H1 (cell line): Measurements from ENCODE around the gene PRKACA. TPM values are rescaled to one million over a fixed set of nuclear protein-coding genes. Genes with fewer than 3 reads are reported as not detected.

ENCODE experiments used
- CTCF ChIA-PET: fragments of 300-600 bp; sonication (Branson Sonifier 250); formaldehyde crosslinking; loops from one replicate; lab custom pipeline; 2021; ENCODE audit not compliant: partially characterized antibody; lab: Charles Lee
- POLR2A ChIA-PET: fragments of 300-600 bp; sonication (Branson Sonifier 250); formaldehyde crosslinking; loops from one replicate; lab custom pipeline; 2021; ENCODE audit warnings: inconsistent platforms; ENCODE audit not compliant: partially characterized antibody; lab: Charles Lee
- DNase-seq, 2 experiments: peaks; one replicate each; pipeline versions ENCODE4 v3.0.0 to v3.0.0-alpha.2; 2010 to 2022; ENCODE audit warnings: low spot score in 2 of 2, low read depth in 1 of 2, mixed read lengths in 1 of 2
- FAIRE-seq: peaks from 2 replicates; lab custom pipeline; 2011; peaks lifted over from hg19 to GRCh38; lab: Jason Lieb, UNC
- H2AFZ ChIP-seq: 2 replicates; pipeline ENCODE4 v1.8.1; 2012; ENCODE audit warnings: low read length, inconsistent platforms
- H2AK5ac ChIP-seq: 2 replicates; pipeline ENCODE4 v1.6.1; 2013; ENCODE audit warnings: low read depth, low read length
- H2BK120ac ChIP-seq: replicated peaks from 2 replicates; pipeline ENCODE3; 2013; ENCODE audit warnings: low read depth, low read length, inconsistent platforms
- H2BK12ac ChIP-seq: 2 replicates; pipeline ENCODE4 v1.6.1; 2013; ENCODE audit warnings: low read depth, low read length
- H2BK15ac ChIP-seq: 2 replicates; pipeline ENCODE4 v1.6.1; 2013; ENCODE audit warnings: low read length
- H2BK20ac ChIP-seq: 2 replicates; pipeline ENCODE4 v1.6.1; 2013; ENCODE audit warnings: low read length
- H2BK5ac ChIP-seq: 2 replicates; pipeline ENCODE4 v1.6.1; 2013; ENCODE audit warnings: low read depth, low read length
- H3K14ac ChIP-seq: 2 replicates; pipeline ENCODE4 v1.6.1; 2013; ENCODE audit warnings: inconsistent platforms; ENCODE audit not compliant: insufficient read length
- H3K18ac ChIP-seq: 2 replicates; pipeline ENCODE4 v1.6.1; 2013; ENCODE audit warnings: low read length; ENCODE audit errors: extremely low read depth
- H3K23ac ChIP-seq: 2 replicates; pipeline ENCODE4 v1.6.1; 2013; ENCODE audit warnings: inconsistent platforms; ENCODE audit not compliant: insufficient read length
- H3K23me2 ChIP-seq: 2 replicates; pipeline ENCODE4 v1.6.1; 2013; ENCODE audit warnings: low read depth, low read length
- H3K27ac ChIP-seq: 2 replicates; pipeline ENCODE4 v1.6.1; 2011; ENCODE audit warnings: low read depth, low read length, inconsistent platforms
- H3K27me3 ChIP-seq, 4 experiments: replicated peaks in 1 of 4; 1 replicate in 1 of 4; 2 replicates in 3 of 4; pipeline versions ENCODE4 v1.6.1 to v1.8.1; 2011 to 2013; ENCODE audit warnings: low read length in 3 of 4, mild to moderate bottlenecking in 3 of 4, inconsistent platforms in 2 of 4, mixed read lengths in 2 of 4, moderate library complexity in 1 of 4; ENCODE audit not compliant: control insufficient read depth in 3 of 4, insufficient read depth in 3 of 4; ENCODE audit errors: extremely low read depth in 1 of 4
- H3K36me3 ChIP-seq, 4 experiments: 2 replicates each; pipeline versions ENCODE4 v1.6.1 to v1.8.1; 2011 to 2013; ENCODE audit warnings: mild to moderate bottlenecking in 4 of 4, low read length in 3 of 4, moderate library complexity in 2 of 4, control low read depth in 1 of 4, inconsistent platforms in 1 of 4; ENCODE audit not compliant: insufficient read depth in 4 of 4, control insufficient read depth in 2 of 4
- H3K4ac ChIP-seq: replicated peaks from 2 replicates; pipeline ENCODE3; 2013; ENCODE audit warnings: low read length, low read depth, mixed read lengths, inconsistent platforms; ENCODE audit not compliant: insufficient read length
- H3K4me1 ChIP-seq, 4 experiments: replicated peaks in 1 of 4; 1 replicate in 1 of 4; 2 replicates in 3 of 4; pipeline versions ENCODE4 v1.6.1 to v1.8.1; 2011 to 2013; ENCODE audit warnings: low read length in 3 of 4, inconsistent platforms in 2 of 4, mixed read lengths in 1 of 4; ENCODE audit not compliant: insufficient read depth in 4 of 4, control insufficient read depth in 3 of 4
- H3K4me2 ChIP-seq, 2 experiments: 2 replicates each; pipeline versions ENCODE4 v1.6.1 to v1.8.1; 2011 to 2013; ENCODE audit warnings: low read depth in 2 of 2, low read length in 2 of 2, control low read depth in 1 of 2, inconsistent platforms in 1 of 2, mild to moderate bottlenecking in 1 of 2; ENCODE audit not compliant: insufficient read depth in 1 of 2
- H3K4me3 ChIP-seq, 4 experiments: fragments of 200-600, 300-600 bp in 1 of 4; sonication (generic), shearing (Covaris generic), sonication (Bioruptor Twin) in 1 of 4; 2 replicates each; pipeline versions ENCODE4 v1.5.1 to v1.8.1; 2011 to 2016; ENCODE audit warnings: low read length in 4 of 4, low read depth in 3 of 4, control low read depth in 2 of 4, inconsistent platforms in 2 of 4, mild to moderate bottlenecking in 2 of 4, mixed read lengths in 1 of 4, moderate library complexity in 1 of 4; ENCODE audit not compliant: insufficient read depth in 2 of 4; ENCODE audit errors: extremely low read depth in 1 of 4
- H3K56ac ChIP-seq: replicated peaks from 2 replicates; pipeline ENCODE3; 2013; ENCODE audit warnings: low read depth, mild to moderate bottlenecking, mixed read lengths, low read length, inconsistent platforms; ENCODE audit not compliant: insufficient read length
- H3K79me1 ChIP-seq: 2 replicates; pipeline ENCODE4 v1.6.1; 2013; ENCODE audit warnings: low read depth, low read length, control low read depth
- H3K79me2 ChIP-seq, 2 experiments: 2 replicates each; pipeline versions ENCODE4 v1.6.1 to v1.8.1; 2012 to 2013; ENCODE audit warnings: low read length in 2 of 2, mild to moderate bottlenecking in 2 of 2, inconsistent platforms in 1 of 2; ENCODE audit not compliant: insufficient read depth in 2 of 2, control insufficient read depth in 1 of 2
- H3K9ac ChIP-seq, 4 experiments: replicated peaks in 1 of 4; 1 replicate in 1 of 4; 2 replicates in 3 of 4; pipeline versions ENCODE4 v1.6.1 to v1.8.1; 2011 to 2013; ENCODE audit warnings: low read depth in 3 of 4, low read length in 3 of 4, control low read depth in 2 of 4, mild to moderate bottlenecking in 2 of 4, moderate library complexity in 2 of 4, inconsistent platforms in 1 of 4; ENCODE audit errors: extremely low read depth in 1 of 4
- H3K9me3 ChIP-seq, 2 experiments: 2 replicates each; pipeline versions ENCODE4 v1.6.1 to v1.8.1; 2012 to 2013; ENCODE audit warnings: mild to moderate bottlenecking in 2 of 2, moderate library complexity in 2 of 2, control low read depth in 1 of 2, inconsistent platforms in 1 of 2, low read depth in 1 of 2, low read length in 1 of 2, mixed read lengths in 1 of 2; ENCODE audit not compliant: insufficient read depth in 2 of 2
- H4K20me1 ChIP-seq, 2 experiments: replicated peaks in 1 of 2; 2 replicates each; pipeline versions ENCODE3 to v1.8.1; 2011 to 2013; ENCODE audit warnings: inconsistent platforms in 2 of 2, low read length in 2 of 2, mild to moderate bottlenecking in 1 of 2; ENCODE audit not compliant: insufficient read depth in 2 of 2, control insufficient read depth in 1 of 2
- H4K5ac ChIP-seq: 2 replicates; pipeline ENCODE4 v1.6.1; 2013; ENCODE audit warnings: low read length, low read depth, mixed read lengths, inconsistent platforms; ENCODE audit not compliant: insufficient read length
- H4K8ac ChIP-seq: 2 replicates; pipeline ENCODE4 v1.8.0; 2013; ENCODE audit warnings: mild to moderate bottlenecking, moderate library complexity, low read length, inconsistent platforms; ENCODE audit not compliant: insufficient read depth; ENCODE audit errors: extremely low read depth
- H4K91ac ChIP-seq: replicated peaks from 2 replicates; pipeline ENCODE3; 2013; ENCODE audit warnings: low read length, mixed read lengths, inconsistent platforms; ENCODE audit not compliant: insufficient read length
- ATF3 ChIP-seq: IDR thresholded peaks from 2 replicates; pipeline ENCODE4 v1.6.1; 2011; ENCODE audit warnings: low read depth, mild to moderate bottlenecking, low read length; ENCODE audit not compliant: insufficient read depth
- BACH1 ChIP-seq: IDR thresholded peaks from 2 replicates; pipeline ENCODE4 v1.6.1; 2012; ENCODE audit warnings: low read length, improper control_type of control experiment
- BRCA1 ChIP-seq: IDR thresholded peaks from 2 replicates; pipeline ENCODE4 v1.6.1; 2012; ENCODE audit warnings: low read depth, low read length, improper control_type of control experiment
- HDAC6 ChIP-seq: IDR thresholded peaks from one replicate; pipeline ENCODE4 v1.7.1; 2012; ENCODE audit warnings: low read depth, mild to moderate bottlenecking, inconsistent platforms, low read length, moderate library complexity
- JUN ChIP-seq: IDR thresholded peaks from 2 replicates; pipeline ENCODE4 v1.6.1; 2011; ENCODE audit warnings: low read depth, mild to moderate bottlenecking, improper control_type of control experiment, low read length
- KDM4A ChIP-seq: IDR thresholded peaks from one replicate; pipeline ENCODE4 v1.7.1; 2012; ENCODE audit warnings: low read depth, mild to moderate bottlenecking, moderate library complexity, low read length, inconsistent platforms; ENCODE audit not compliant: severe bottlenecking
- NANOG ChIP-seq: IDR thresholded peaks from 2 replicates; pipeline ENCODE4 v1.6.1; 2011; ENCODE audit warnings: low read length, low read depth, mild to moderate bottlenecking, inconsistent platforms; ENCODE audit not compliant: insufficient read depth, poor library complexity, severe bottlenecking
- NRF1 ChIP-seq: IDR thresholded peaks from 2 replicates; pipeline ENCODE4 v1.6.1; 2011; ENCODE audit warnings: mild to moderate bottlenecking, low read depth, low read length, improper control_type of control experiment
- SIRT6 ChIP-seq: IDR thresholded peaks from one replicate; pipeline ENCODE4 v1.7.1; 2012; ENCODE audit warnings: low read length, inconsistent platforms
- TAF7 ChIP-seq: optimal IDR thresholded peaks from 2 replicates; pipeline ENCODE3; 2011; ENCODE audit warnings: low read depth, mild to moderate bottlenecking, inconsistent platforms, low read length, moderate library complexity, borderline replicate concordance
- TCF12 ChIP-seq: IDR thresholded peaks from 2 replicates; pipeline ENCODE4 v1.6.1; 2011; ENCODE audit warnings: low read depth, mild to moderate bottlenecking, low read length
- WGBS, 2 experiments: shearing (Covaris generic) in 1 of 2; methylation state at CpG; one replicate each; pipeline versions ENCODE4 v1.1.6 to v1.1.7; 2013 to 2015; ENCODE audit warnings: low lambda C conversion rate in 2 of 2, mixed read lengths in 2 of 2, inconsistent platforms in 1 of 2, low coverage in 1 of 2, missing lambda C conversion rate in 1 of 2; ENCODE audit not compliant: insufficient replicate concordance in 2 of 2, insufficient coverage in 1 of 2, insufficient read length in 1 of 2; ENCODE audit errors: extremely low coverage in 1 of 2, missing lambda C conversion rate in 1 of 2; 5-methylcytosine and 5-hydroxymethylcytosine counted together
- polyA plus RNA-seq, 7 experiments: library from polyadenylated mRNA; depleted of rRNA in 3 of 7; stranded (reverse) in 5 of 7; unstranded in 2 of 7; fragments of >200 nt in 5 of 7; fragments of 200-250 nt in 2 of 7; gene quantifications; 1 replicate in 5 of 7; 2 replicates in 1 of 7; 4 replicates in 1 of 7; pipeline versions ENCODE4 v1.2.1 to v1.2.3, GENCODE V29; 2011 to 2013; ENCODE audit warnings: missing spikeins in 2 of 7, mixed read lengths in 2 of 7
- total RNA-seq: library from RNA; stranded (reverse); fragmentation: NEBNext Ultra II Directional; extraction: Animal tissue kit (Norgen Biotek cat#: 25700); gene quantifications from 2 replicates; pipeline ENCODE4 v1.2.1, GENCODE V29; 2021
- TF ChIP-seq, protein P1 (sequence below): IDR thresholded peaks from 2 replicates; pipeline ENCODE4 v1.6.1; 2012; ENCODE audit warnings: inconsistent platforms

The PRKACA gene
- total and polyA plus RNA-seq, 2 of the 8 experiments (the other 6 are each of a cell fraction or from before 2014, with no cell fraction given): 14.2 to 48.2 TPM

- Histone ChIP-seq H3K9me3 (no peaks in the 10 kb centered on the region), H3K18ac (peak overlapping the region; percentile 32; the same call in 1 of the 2 replicates), H4K20me1 (peaks cover 0 to 2% of the 10 kb centered on the region in 2 experiments), H3K4ac (no peak overlapping the region), H3K9ac (no peak overlapping the region), H3K36me3 (no peaks in the 10 kb centered on the region), H2BK12ac (0 out of 2 replicates have a peak overlapping the region, but pooled peaks have one; percentile 17), H3K4me3 (no peak overlapping the region), H2BK15ac (peak overlapping the region; percentile 97), H3K79me2 (no peaks in the 10 kb centered on the region), H3K23ac (no peak overlapping the region), H2AFZ (0 out of 2 replicates have a peak overlapping the region, but pooled peaks have one; percentile 70), H3K4me1 (peaks cover 0 to 10% (median 3%) of the 10 kb centered on the region in 4 experiments; a peak in 4 of 7 replicates), H3K27ac (no peak overlapping the region), H2BK20ac (peak overlapping the region; percentile 72; the same call in 1 of the 2 replicates), H3K23me2 (peaks cover 12% of the 10 kb centered on the region; the same call in 1 of the 2 replicates), H3K56ac (no peak overlapping the region), H3K14ac (no peak overlapping the region), H3K4me2 (no peak overlapping the region), H2AK5ac (no peak overlapping the region), H4K91ac (no peak overlapping the region), H3K79me1 (no peaks in the 10 kb centered on the region), H2BK5ac (no peak overlapping the region), H2BK120ac (no peak overlapping the region), H4K5ac (no peak overlapping the region), H3K27me3 (peaks cover 5 to 19% (median 14%) of the 10 kb centered on the region in 4 experiments), H4K8ac (0 out of 2 replicates have a peak overlapping the region, but pooled peaks have one; percentile 72)
- 83% methylated on average over 8 of the region's 9 CpGs; no CpG with 5 or more reads in 1 of the 2 experiments for WGBS, 2 experiments
- ChIA-PET CTCF (interaction anchor here (0.9 to 7.3 kb wide), 10 partner anchors 10 to 419 kb away, joined by 3 to 103 read pairs (median 14); partner anchors contain the start of genes C19orf67 and MISP3), POLR2A (interaction anchor here (0.7 kb wide), 1 partner anchor 8 kb away, joined by 4 read pairs; no protein-coding TSS in a partner anchor)
- no peak for FAIRE-seq
- no peak for DNase-seq
- TF ChIP-seq KDM4A: no peak
- TF ChIP-seq BRCA1: no peak
- no peak for TF ChIP-seq TAF7
- TF ChIP-seq JUN: no peak
- no peak for TF ChIP-seq HDAC6
- no peak for TF ChIP-seq ATF3
- TF ChIP-seq, protein P1, sequence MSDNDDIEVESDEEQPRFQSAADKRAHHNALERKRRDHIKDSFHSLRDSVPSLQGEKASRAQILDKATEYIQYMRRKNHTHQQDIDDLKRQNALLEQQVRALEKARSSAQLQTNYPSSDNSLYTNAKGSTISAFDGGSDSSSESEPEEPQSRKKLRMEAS: no peak
- no peak for TF ChIP-seq SIRT6
- TF ChIP-seq BACH1: no peak
- no peak for TF ChIP-seq NANOG
- no peak for TF ChIP-seq TCF12
- no peak for TF ChIP-seq NRF1
These were observed 56.3 kb downstream of the PRKACA start for GRCh38 chr19:14061081-14061749.
